ENCODE results near the gene CISTR.
"Not testable (repeated sequence)": the region's sequence is repeated elsewhere in the genome, so short reads cannot be mapped to it uniquely, and the experiment has no call there.

CISTR gene

DNA sequence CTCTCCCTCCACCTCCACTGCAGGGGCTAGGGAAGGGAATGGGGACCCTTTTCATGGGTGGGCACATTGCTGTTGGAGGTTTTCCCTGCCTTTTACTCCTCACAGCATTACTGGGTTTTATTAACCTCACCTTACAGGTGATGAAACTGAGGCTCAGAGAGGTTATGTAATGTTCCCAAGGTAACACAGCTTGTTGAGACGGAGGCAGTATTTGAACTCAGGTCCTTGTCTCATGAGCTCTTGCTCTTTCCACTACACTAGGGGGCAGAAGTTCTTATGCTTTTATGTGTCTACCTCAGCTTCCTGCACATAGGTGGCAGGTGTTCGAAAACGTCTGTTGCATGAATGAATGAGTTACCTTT is 11.7 kb downstream of the CISTR start:
- DNase-seq = no peak

DNA sequence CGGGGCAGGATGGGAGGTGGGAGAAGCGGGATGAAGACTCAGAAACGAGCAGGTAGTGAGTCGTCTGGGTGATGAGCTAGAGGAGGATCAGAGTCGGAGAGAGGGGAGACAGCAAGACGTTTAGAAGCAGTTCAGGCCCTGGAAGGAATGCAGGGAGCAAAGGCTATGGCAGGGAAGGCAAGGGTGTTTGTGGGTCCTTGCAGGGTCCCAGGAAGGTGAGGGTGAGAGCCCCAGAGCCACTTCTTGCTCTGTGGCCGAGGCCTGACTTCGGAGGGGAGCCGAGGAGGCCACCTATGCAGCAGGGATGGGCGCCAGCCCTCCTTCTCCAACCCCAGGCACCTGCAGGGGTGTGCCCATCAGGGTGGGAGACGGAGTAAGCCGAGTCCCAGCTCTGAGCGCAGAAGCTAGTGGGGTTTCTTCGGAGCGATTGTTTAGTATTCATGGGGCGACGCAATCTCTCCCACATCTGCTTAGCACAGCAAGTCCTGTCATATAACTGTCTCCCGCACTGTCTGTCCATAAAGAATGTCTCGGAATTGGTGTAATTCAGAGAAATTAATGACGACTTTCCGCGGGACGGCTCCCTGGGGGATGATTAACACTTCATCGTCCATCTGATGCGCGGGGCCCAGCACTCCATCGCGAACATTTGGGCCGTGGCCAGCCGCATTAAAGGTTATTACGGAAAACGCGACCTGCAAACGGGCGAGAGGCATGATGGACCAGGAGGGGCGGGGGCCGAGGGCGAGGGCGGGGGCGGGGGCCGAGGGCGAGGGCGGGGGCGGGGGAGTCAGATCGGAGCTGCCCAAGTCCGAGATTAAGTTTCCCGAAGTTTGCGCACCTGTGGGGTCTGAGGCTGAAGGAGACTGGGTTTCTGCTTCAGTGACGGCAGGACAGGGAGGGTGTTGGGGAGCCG is 12.3 kb downstream of the CISTR start:
- DNase-seq = no peak

DNA sequence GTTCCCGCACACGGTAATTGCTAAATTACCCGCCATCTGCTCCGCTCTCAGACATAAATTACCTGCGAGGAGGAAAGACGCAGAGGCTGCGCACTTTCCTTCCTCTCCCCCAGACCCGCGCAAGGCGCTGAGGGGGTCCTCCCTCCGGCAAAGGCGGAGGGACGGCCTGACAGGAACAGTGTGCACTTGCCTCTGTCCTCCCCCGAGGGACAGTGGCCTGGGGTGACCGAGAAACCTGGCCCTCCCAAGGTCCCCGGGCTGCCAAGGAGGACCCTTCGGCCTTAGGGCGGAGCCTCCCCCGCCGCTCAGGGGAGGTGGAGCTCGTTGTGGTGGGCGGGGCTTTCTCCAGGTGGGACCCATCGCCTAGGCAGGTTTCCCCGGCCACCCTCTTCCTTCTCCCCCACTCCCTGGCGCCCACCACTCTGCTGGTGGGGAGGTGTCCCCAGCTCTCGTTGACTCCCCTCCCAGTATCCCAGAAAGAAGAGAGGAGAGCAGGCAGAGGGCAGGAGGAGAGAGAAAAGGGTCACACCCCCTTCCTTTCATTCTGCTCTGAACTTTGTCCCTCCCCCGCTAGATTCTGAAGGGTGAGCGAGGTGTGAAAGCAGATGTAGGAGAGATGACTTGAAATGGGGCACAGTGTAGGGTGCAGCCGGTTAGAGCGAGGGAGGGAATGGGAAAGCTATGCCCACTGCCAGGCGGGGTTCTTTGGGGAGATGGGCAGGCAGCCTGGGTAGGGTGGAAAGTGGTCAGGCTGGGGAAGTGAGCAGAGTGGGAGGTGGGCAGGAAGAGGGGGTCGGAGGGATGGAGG is 13.2 kb downstream of the CISTR start:
- no peak for DNase-seq

DNA sequence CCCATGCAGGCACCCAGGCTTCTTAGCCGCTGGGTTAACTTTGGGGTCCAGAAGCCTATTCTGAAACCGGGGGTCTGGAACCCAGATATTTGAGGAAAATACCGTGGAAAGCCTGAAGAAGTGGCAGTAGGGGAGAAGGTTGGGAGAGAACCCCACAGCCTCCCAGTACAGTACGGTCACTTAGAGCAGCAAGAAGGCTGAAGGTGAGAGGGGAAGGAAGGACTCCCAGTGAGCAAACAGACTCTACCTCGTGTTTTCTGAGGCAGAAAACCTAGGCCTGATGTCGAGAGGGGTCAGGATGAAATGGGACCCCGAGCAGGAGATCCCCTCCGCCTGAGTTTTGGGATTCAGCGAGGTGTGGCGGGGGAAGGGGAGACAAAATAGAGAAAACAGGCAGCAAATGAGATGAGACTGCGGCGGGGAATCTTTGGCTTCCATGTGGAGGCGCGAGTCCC is 13.8 kb downstream of the CISTR start:
- DNase-seq = no peak

GRCh38 chr12:53737093-53737808 is 14.5 kb downstream of the CISTR start:
- DNase-seq = no peak

GRCh38 chr12:53736592-53736991 is 15.2 kb downstream of the CISTR start:
- DNase-seq = no peak

DNA sequence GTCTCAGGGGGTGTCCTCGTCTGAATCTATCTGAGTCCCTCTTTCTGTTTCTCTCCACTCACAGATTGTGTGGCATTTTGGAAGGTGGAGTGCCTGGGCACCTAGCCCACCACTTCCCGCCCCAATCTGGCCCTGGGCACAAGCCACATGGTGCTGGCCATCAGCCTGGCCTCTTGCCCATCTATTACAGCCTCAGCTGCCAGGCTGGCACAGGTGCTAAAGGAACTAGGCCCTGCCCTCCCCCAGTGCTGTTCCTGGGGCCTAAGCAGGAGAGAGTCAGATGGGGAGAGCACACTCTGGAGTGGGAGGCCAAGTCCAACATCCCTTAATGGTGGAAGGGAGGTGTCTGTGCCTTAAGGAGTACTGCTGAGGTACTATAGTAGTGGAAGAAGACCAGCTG is 16.2 kb downstream of the CISTR start:
- no peak for DNase-seq

DNA sequence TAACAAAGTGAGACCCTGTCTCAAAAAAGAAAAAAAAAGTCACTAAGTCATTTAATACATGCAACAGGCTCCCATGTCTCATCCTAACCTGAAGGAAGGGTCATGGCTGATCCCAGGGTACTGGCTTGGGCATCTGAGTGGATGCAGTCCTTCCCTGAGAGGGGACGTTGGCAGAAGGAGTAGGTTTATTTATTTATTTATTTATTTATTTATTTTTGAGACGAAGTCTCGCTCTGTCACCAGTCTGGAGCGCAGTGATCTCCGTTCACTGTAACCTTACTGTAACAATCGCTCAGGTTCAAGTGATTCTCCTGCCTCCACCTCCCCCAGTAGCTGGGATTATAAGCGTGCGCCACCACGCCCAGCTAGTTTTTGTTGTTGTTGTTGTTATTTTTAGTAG is 17.4 kb downstream of the CISTR start:
- no peak for DNase-seq

DNA sequence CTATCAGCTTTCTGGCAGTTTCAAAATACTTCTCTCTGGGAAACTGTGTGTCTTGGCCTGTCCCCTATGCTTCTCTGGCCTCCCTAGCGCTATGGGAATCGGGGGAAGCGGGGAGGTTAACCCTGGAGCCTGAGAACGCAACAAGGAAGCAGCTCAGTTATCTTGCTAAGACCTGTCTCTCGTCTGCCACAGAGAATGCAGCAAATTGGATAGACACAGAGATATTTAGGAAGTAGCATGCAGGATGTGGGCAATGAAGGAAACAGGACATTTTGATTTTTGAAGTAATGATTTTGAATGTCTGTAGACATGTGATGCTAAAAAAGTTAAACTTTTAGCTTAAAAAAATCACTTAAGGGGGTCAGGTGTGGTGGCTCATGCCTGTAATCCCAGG is 18.0 kb downstream of the CISTR start:
- no peak for DNase-seq

DNA sequence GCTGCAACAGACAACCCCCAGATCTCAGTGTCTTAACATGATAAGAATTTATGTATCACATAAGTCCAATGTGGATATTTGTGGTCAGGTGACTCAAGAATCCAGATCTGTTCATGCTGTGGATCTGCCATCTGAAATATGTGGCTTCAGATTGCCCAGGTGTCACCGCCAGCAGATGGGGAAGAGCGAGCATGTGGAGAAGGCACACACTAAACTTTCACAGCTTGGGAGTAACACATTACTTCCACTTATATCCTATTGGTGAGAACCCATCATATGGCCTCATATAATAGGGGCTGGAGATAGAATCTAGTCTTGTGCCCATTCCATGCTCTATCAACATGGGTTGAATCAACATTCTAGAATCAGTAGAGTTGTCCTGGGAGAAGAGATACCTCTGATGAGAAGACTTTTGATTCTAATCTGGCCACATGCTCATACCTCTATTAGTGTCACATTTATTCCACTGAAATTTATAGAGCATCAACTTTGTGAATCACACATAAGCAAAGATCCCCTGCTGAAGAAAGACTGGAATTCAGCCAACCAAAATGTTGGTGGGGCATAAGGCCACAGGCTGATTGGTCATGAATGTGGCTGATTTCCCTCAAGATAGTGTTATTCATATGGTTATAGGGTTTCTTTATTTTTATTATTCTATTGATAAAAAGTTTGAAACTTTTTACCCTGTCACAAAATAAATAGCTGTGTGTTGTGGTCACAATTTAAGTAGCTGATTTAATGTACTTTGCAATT is 18.6 kb downstream of the CISTR start:
- no peak for DNase-seq

DNA sequence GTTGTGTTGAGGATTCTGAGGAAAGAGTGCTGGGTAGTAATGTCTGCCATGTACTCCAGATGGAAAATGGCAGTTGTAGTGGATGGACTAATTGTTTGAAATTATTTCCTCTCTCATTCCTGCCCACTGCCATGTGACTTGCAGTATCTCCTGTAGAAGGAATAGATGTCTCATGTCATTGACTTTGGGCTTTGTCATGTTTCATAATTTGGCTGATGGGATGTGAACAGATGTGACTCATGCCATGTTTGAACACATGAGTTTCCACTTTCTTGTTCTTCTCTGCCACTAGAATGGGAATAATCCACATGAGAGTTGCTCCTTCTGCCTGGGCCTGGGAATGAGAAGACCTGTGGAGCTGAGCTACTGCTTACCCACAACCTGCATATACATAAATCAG is 22.1 kb downstream of the CISTR start:
- no peak for DNase-seq

DNA sequence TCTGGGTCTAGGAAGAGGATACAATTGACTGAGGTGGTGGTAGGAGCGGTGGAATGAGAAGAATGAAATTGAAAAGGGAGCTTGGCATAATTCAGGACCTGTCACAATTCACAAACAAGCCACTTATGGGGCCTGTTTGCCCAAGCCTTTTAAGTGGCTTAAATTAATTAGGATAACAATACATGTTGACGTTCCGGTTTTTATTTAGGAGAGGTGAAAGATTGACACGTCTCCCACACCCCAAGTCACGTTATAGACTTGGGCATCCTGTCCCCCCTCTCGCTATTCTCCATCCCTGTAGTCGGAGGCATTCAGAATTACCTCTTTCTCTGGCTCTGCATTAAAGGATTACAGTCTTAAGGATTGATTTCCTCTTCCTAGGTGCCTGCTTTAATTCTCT is 23.6 kb downstream of the CISTR start:
- no peak for DNase-seq

DNA sequence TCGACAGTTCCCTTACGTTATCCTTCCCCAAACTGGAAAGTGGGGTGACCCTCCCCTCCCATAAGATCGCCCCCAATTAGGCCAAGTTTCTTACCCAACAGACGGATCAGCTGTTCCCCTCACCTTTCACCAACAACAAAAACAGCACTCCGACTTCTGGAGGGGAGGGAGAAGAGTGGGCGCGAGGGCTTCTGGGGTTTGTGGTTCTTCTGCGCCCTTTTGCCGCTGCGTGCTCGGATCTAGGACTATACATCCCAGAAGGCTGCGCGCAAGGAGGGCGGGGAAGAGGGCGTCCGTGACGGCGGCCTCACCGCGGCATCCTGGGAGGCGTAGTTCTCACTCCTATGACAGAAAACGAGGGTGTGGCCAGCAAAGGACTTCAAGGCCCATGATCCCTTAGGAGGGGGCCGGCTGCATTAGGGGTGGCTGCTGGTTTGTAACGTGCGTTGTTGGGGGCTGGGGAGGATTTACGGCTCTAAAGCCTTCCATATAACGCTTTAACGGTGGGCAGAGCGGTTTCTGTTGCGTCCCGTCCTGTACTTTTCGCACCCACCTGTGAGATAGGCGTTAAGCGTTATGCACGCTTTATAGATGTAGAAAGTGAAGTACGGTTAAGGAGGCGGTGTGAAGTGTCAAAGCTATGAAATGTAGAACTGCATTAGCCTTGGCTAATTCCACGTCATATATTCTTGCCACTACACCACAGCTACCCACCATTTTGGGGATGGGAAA is 24.3 kb downstream of the CISTR start, which contains the start of gene CALCOCO1:
CALCOCO1 (minus strand) TSS at position 143 of the 732 bp plus-strand sequence. CDS start 2,210 bp downstream, outside the sequence.
- peak; percentile 98 for DNase-seq

DNA sequence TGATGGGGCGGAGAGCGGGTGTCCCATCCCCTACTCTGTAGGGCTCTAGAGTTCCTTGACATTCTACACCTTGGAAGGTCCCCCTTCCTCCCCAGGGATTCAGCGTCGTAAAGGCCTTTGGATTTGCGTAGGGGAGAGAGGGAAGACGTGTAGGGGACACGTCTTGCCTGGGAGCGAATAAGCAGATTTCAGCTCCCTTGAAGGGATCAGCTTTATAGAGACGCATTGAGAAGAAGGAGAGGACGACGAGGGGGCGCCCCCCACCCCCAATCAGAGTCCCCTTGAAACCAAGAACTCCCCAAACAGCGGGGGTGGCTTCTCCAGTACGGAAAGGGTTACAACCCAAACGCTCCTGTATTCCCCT is 24.9 kb downstream of the CISTR start:
- peak; percentile 24 to 31 for DNase-seq

GRCh38 chr12:53726341-53726740 is 25.4 kb downstream of the CISTR start:
- no peak for DNase-seq

DNA sequence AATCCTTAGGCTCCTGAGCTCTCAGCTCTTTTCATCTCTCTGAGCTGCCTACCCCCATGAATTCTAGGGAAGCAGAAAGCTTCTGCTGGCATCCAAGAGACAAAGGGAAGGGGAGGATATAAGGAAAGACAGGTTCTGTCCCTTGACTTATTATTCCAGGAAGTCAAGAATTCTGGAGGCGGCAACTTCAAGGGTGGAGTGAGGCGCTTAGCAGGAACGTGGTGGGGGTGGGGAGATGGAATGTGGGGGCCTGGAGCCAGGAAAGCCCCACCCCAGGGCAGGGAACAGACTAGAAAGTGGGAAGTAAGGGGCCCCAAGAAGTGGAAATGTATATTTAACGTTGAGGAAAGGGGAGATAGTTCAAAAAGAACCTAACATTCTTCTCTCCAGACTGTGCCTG is 26.0 kb downstream of the CISTR start:
- DNase-seq = no peak

- DNase-seq = no peak
These were observed 29.2 kb downstream of the CISTR start for GRCh38 chr12:53722450-53723041.

DNA sequence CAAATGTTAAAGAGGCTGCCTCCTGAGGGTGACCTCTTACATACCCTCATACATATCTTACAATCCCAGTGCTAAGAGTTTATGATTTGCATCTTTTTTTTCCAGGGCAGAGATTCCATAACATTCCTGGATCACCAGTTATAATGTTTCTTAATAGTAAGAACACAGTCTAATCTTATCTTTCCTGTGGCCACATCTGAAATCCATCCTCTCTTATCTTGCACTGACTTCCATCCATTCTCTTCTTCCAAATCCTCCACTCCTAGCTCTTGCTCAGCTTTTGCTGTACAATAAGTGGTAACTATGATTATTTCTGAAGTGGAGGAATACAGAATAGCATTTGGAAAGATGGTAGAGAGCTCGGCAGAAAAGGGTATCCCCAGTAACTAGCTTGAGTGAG is 30.8 kb downstream of the CISTR start:
- no peak for DNase-seq

DNA sequence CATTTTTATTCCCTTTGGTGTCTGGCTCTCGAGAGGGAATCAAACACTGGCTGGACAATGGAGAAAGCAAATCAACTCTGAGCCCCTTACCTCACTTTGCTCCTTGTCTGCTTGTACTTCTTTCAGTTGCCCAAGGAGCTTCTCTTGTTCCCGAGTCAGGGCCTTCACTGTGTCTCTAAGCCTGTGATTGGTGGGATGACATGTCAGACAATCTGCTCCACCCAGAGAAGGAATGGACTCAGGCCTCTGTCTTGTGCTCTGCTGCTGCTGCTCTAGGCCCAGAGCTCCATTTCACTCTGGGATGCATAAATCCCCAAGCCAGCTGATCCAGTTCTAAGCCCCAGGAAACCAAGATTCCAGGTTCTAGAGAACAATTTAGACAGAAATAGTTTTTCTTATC is 32.1 kb downstream of the CISTR start:
- DNase-seq = no peak

- not testable (repeated sequence) for DNase-seq
These were observed 33.2 kb downstream of the CISTR start for GRCh38 chr12:53718567-53718966.

DNA sequence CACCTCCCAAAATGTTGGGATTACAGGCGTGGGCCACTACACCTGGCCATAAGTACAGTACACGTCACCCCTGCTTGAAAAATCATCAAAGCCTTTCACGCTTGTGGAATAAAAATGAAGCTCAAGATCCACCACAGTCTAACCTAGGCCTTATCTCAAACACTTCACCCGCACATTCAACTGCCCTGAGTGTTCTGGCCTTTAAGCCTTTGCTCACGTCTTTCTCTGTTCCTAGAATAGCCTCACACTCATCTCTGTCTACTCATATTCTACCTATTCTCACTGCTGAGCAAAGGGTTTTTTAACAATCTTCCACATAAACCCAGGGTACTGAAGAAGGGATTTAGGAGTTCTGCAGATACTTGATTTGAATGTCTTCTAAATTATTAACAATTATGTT is 34.5 kb downstream of the CISTR start:
- DNase-seq = no peak

Measured in NCI-H526 (cell line).